Right kidney (tissue), 1 donor: ENCODE measurements around the gene DDX47.
"Not testable (repeated sequence)": the region's sequence is repeated elsewhere in the genome, so short reads cannot be mapped to it uniquely, and the experiment has no call there.

Experiments
- DNase-seq: peaks from one replicate; pipeline ENCODE4 v3.0.0-alpha.2; 2016

Gene DDX47

GRCh38 chr12:12872139-12872933 is 59.2 kb downstream of the DDX47 start:
- no peak for DNase-seq

GRCh38 chr12:12872934-12873275 is 59.8 kb downstream of the DDX47 start:
- no peak for DNase-seq

GRCh38 chr12:12874029-12874428 is 60.9 kb downstream of the DDX47 start:
- DNase-seq: no peak

- not testable (repeated sequence) for DNase-seq
Measured at GRCh38 chr12:12875301-12875700, 62.2 kb downstream of the DDX47 start.

GRCh38 chr12:12877153-12877768 is 64.1 kb downstream of the DDX47 start:
- DNase-seq: no peak

GRCh38 chr12:12877781-12878455 is 64.8 kb downstream of the DDX47 start:
- no peak for DNase-seq
